GM12865 (cell line): ENCODE measurements around the gene GALNT9.
"Not testable (repeated sequence)": the region's sequence is repeated elsewhere in the genome, so short reads cannot be mapped to it uniquely, and the experiment has no call there.

ENCODE experiments used
- DNase-seq: peaks from one replicate; pipeline ENCODE4 v3.0.0; 2010; ENCODE audit warnings: low read depth
- H3K4me3 ChIP-seq: 2 replicates; pipeline ENCODE4 v1.5.1; 2011; ENCODE audit warnings: mild to moderate bottlenecking, low read depth, low read length, control low read depth
- CTCF ChIP-seq: IDR thresholded peaks from 2 replicates; pipeline ENCODE4 v1.5.1; 2011; ENCODE audit warnings: low read length, control low read depth, low read depth, inconsistent platforms; ENCODE audit not compliant: insufficient read depth; ENCODE audit errors: missing control alignments

GALNT9 gene

GRCh38 chr12:132255642-132256041 lies 73.7 kb downstream of the GALNT9 start:
- TF ChIP-seq CTCF = no peak
- H3K4me3 ChIP-seq = no peak overlapping the region
- no peak for DNase-seq

- no peak for TF ChIP-seq CTCF
- DNase-seq = no peak
- H3K4me3 ChIP-seq = no peak overlapping the region
Observed at GRCh38 chr12:132253698-132254480, 75.5 kb downstream of the GALNT9 start.

- H3K4me3 ChIP-seq = not testable (repeated sequence)
Observed at GRCh38 chr12:132252981-132253380, 76.4 kb downstream of the GALNT9 start.

GRCh38 chr12:132251741-132252490 lies 77.5 kb downstream of the GALNT9 start:
- no peak for TF ChIP-seq CTCF
- no peak overlapping the region for H3K4me3 ChIP-seq
- no peak for DNase-seq

More at GRCh38 chr12:132252981-132253380, 76.4 kb downstream of the GALNT9 start:
- DNase-seq = not testable (repeated sequence)

GRCh38 chr12:132251310-132251709 lies 78.1 kb downstream of the GALNT9 start:
- H3K4me3 ChIP-seq = no peak overlapping the region
- TF ChIP-seq CTCF = no peak
- no peak for DNase-seq

GRCh38 chr12:132250707-132251106 lies 78.7 kb downstream of the GALNT9 start:
- DNase-seq = no peak
- no peak overlapping the region for H3K4me3 ChIP-seq
- no peak for TF ChIP-seq CTCF

GRCh38 chr12:132249689-132250478 lies 79.5 kb downstream of the GALNT9 start:
- no peak overlapping the region for H3K4me3 ChIP-seq
- TF ChIP-seq CTCF = no peak
- DNase-seq = no peak
